Stimulated activated CD8-positive, alpha-beta memory T cell treated with anti-CD3 and anti-CD28 coated beads, Interleukin-2, amount 100 ng/mL, for 48 hours (primary cell): ENCODE data around the gene MARK2.

ENCODE experiments used
- DNase-seq, 2 donors: peaks; one replicate each; pipeline ENCODE4 v3.0.0-alpha.2; 2020; ENCODE audit warnings: low read depth in 2 of 2

The MARK2 gene

GRCh38 chr11:63829823-63830489, 9.0 kb upstream of the MARK2 start:
- DNase-seq: no peak

DNA sequence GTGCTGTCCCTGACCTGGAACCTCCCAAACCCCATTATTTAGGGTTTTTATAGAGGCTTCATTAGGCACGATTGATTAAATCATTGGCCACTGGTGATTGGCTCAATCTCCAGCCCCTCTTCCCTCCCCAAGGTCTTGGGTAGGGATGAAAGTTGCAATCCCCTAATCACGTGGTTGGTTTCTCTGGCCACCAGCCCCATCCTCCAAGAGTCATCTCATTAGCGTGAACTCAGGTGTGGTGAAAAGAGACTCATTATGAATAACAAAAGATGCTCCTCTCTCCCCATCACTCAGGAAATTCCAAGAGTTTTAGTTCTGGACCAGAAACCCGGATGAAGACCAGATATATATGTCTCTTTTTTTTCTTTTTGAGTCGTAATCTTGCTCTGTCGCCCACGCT, 7.6 kb upstream of the MARK2 start:
- DNase-seq: no peak

GRCh38 chr11:63832336-63832735, 6.6 kb upstream of the MARK2 start:
- no peak for DNase-seq

- DNase-seq: no peak
Measured at GRCh38 chr11:63833048-63833447, 5.9 kb upstream of the MARK2 start.

DNA sequence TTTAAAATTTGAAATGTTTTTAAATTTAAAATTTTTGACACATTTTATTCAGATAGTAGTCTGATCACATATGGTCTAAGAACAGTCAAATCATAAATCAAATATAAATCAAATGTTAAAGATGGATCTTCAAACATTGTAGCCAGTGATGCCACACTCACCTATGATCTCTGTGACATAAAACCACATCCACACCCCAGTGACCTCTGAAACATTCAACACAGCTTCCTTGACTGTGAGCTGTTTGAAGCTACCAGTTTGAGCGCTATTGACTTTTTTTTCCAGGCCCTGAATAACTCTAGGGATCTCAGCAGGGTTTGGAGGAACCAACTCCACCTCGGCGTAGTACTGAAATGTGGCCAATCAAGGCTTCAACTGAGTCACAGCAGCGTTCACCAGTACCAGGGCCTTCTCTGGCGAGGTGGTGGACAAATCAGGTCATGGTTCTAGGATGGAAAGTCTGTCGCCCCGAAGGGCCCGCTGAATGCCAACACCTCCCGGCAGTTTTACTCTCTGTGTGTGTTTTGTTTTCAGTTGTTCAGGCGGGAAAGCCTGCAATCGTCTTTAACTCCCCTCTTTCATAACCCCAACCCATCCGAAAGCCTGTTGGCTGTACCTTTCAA, 4.3 kb upstream of the MARK2 start:
- no peak for DNase-seq

GRCh38 chr11:63835158-63835545, 3.8 kb upstream of the MARK2 start:
- no peak for DNase-seq

DNA sequence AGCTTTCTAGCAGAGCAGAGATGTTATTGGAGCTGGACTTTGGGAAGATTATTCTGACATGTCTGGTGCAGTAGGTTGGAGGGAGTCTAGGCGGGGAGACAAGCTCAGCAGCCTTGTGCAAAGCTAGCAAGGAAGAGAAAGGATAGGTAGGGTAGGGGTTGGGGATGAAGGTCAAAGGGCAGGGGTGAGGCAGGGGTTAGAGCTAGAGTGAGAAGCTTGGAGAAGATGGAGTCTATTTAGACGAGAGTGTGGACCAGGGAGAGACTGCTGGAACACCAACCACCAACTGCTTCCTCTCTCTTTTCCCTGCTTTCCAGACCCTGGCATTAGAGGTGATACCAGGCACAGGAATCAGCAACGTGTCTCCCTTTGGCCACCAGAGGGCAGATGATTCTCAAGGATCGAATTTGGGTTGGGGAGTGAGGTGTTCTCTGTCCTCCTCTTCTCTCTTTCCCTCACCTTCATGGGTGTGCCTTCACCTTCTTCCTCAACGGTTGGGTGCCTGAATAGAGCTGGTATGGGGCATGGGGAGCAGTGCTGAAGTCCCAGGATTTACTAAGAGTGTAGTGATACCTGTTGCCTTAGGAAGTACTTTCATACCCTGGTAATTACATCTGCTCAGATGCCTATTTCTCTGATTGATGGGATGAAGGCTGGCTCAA, 1.8 kb upstream of the MARK2 start:
- DNase-seq: peak; percentile 41 to 55

DNA sequence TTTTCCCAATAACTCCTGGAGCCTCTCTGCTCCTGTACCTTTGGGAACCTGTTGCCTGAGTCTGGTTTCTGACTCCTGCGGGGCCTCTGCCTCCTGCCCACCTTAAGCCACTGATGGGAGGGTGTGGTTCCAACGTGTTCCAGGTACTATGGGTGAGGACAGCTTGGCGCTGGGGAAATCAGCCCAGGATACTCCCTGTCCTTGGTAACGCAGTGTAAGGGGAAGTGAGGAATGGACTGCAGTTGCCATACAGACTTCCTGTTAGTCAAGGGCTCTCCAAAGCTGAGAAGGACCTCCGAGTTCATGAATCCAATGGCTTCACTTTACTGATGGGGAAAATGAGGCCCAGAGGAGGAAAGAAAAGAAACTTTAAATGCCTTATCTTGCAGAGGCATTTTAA, 1.2 kb upstream of the MARK2 start:
- DNase-seq: no peak

- DNase-seq: no peak
Measured at GRCh38 chr11:63838150-63838677, 696 bp upstream of the MARK2 start.

- no peak for DNase-seq
Measured at GRCh38 chr11:63839508-63840355, 822 bp downstream of the MARK2 start.

DNA sequence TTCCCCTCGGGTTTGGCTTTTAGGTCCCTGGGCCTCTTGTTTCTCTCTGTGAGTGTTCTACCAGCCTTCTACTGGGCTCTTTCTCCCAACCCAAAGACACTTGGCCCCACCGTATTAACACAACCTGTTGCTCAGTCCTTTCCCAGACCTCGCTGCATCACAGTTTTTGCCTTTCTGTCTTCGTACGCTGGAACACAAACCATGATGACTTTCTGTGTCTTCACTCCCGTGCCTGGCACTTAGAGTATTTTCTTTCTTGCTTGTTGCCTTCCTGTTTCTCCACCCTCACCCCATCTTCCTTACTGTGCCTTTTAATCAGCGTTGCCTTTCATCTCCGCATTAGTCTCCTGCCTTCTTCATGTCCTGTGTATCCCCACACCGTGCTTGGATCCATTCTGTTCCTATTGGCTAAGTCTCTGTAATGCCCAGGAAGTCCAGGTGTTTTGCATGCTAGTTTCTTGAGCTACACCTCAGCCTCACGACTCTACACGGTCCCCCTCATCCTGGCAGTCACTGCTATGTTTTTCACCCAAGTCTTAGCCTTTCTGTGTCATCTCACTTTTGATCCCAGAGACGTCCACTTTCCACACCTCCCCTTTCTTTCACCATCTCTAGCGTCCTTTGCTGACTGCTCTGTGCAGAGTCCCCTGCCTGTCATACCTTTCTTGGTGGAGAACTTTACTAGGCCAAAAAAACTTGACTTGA, 1.6 kb downstream of the MARK2 start:
- DNase-seq: no peak

GRCh38 chr11:63841554-63841953, 2.6 kb downstream of the MARK2 start:
- DNase-seq: no peak

- no peak for DNase-seq
Measured at GRCh38 chr11:63843041-63843440, 4.1 kb downstream of the MARK2 start.

DNA sequence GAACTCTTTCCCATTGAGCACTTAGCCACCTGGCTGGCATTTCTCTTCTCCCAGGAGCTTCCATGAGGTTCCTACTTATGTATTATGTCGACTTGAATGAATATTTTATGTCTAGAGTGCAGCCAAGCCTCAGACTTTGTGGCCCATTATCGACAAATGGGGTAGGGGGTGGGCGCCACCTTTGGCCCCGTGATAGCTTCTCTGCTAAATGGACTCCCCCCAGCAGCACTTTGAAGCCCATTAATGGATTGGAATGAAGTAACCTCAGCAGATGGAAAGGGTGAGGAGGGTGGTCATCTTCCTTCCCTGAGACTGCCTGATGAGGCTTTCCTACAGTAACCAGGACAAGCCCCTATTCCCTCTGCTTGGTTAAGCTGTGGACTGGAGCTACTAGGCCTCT, 5.9 kb downstream of the MARK2 start:
- no peak for DNase-seq

DNA sequence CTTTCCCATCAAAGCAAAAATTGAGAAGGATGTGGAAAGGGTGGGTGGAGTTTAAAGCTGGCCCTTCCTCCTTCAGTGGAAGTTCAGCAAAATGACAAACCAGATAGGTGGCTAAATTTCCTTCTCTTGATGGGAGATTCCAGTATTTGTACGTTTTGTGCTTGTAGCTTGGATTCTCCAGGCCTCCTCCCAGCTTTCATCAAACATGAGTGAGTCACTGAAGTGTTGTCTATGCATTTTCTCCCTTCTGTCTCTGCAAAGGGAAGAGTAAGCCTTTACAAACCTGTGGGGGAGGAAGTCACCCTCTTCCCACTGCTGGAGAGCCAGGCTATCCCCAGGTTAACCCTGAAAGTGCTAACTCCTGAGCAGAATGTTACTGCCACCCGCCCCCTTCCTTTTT, 6.4 kb downstream of the MARK2 start:
- DNase-seq: no peak

DNA sequence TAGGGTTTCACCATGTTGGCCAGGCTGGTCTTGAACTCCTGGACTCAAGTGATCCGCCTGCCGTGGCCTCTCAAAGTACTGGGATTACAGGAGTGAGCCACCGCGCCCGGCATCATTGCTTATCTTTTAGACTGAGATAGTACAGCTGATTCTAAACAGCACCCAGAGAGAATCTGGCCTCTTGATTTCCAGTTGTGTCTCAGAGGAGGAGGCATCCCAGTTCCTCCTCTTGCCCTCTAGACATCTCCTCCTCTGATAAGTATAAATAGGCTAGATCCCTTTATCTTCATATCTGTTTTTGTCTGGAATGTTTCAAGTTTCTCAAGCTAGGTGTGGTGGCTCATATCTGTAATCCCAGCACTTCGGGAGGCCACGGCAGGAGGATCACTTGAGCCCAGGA, 7.0 kb downstream of the MARK2 start:
- DNase-seq: no peak

DNA sequence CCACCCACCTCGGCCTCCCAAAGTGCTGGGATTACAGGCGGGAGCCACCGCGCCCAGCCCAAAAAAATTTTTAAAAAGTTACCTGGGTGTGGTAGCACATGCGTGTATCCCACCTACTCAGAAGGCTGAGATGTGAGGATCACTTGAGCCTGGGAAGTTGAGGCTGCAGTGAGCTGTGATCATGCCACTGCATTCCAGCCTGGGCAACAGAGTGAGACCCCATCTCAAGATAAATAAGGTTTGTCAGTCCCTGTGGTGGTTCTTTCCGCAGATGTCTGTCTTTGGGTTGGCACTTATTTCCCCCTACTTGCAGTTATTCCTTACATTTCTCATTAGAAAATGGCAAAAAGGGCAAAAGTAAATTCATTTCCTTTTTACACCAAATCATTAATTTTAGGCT, 8.0 kb downstream of the MARK2 start:
- DNase-seq: no peak

DNA sequence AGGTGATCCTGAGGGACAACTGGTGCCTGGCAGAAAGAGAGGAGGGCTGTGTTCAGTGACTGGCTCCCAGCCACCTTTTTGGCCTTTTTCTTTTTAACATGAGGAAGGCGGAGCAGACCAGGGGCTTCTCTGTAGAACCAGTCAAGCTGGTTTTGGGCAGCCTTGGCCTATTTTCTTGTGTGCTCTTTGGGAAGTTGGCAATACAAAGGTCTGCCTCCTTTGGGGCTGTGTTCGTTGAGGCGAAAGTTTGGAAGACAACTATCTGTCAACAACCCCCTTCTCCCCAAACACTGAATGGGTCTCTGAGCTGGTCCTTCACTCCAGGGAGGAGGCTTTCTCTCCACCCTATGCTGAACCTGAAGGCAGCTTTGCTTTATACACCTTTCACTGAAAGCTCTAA, 8.5 kb downstream of the MARK2 start:
- DNase-seq: no peak

DNA sequence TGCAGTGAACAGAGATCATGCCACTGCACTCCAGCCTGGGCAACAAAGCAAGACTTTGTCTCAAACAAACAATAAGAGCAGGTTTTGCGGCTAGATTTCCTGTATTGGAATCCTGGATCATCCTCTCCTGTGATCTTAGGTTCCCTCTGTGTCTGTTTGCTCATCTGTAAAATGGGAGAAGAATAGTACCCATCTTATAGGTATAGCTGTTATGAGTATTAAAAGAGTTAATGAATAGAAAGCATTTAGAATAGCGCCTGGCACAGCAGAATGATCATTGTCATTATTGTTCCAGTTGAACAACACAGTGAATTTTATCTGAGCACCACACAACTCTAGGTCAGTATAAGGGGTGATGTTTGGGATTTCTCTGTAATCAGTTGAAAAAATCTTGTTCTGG, 10.8 kb downstream of the MARK2 start:
- no peak for DNase-seq

GRCh38 chr11:63850920-63851319, 12.0 kb downstream of the MARK2 start:
- DNase-seq: no peak

DNA sequence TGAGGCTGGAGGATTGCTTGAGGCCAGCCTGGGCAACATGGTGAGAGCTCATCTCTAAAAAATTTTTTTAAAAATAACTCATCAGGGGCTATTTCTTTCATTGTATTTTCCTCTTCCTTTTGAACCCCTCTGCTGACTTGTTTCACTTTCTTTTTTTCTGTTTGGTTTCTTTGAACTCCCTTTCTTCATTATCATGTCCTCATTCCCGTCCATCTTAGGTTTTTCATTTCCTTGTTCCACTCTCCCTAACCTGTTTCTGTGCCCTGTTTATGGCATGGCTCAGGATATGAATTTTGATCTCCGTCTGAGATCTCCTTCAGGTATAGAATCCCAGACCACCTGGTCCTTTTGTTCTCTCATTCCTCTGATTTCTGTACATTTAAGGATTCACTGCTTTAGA, 12.5 kb downstream of the MARK2 start:
- no peak for DNase-seq

DNA sequence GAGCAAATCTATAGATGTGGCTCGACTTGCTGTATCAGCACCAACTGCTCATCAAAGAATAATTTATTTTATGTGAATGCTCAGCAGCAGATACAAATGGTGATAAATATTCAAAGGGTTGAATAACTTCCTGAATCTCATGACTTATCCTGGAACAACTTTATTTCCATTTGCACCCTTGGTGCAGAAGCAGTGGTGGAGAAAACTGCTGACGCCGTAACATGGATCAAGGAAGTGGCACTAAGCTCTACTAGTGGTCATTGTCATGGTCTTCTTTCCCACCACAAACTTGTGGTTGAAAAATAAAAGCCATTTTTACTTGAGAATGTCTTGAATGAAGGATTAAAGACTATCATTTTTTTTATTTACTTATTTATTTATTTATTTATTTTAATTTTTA, 14.6 kb downstream of the MARK2 start:
- no peak for DNase-seq
